ENCODE data around the gene CLPSL1.

GRCh38 chr6:35795453-35796071 lies 14.7 kb downstream of the CLPSL1 start:
- no peak for TF ChIP-seq CTCF (conservative IDR thresholded peaks at IDR 0.05)
- no peak for TF ChIP-seq EZH2 (IDR thresholded peaks at IDR 0.05; ENCODE audit: low read depth)

All from PC-9 (cell line).